HEK293 (cell line): ENCODE results near the gene CDYL.

Experiments used
- CTCF ChIP-seq: fragments of 450-650 bp; formaldehyde crosslinking; IDR thresholded peaks from 2 replicates; pipeline ENCODE4 v1.5.1; 2016; ENCODE audit warnings: missing biosample characterization, missing genetic modification characterization
- KLF10 ChIP-seq: fragments of 450-650 bp; IDR thresholded peaks from 2 replicates; pipeline ENCODE4 v1.5.1; 2018; ENCODE audit warnings: missing biosample characterization, mild to moderate bottlenecking, missing genetic modification characterization
- YY1 ChIP-seq: fragments of 450-650 bp; formaldehyde crosslinking; IDR thresholded peaks from 2 replicates; pipeline ENCODE4 v1.5.1; 2018; ENCODE audit warnings: missing biosample characterization, missing genetic modification characterization
- ZNF133 ChIP-seq: fragments of 450-650 bp; formaldehyde crosslinking; IDR thresholded peaks from 2 replicates; pipeline ENCODE4 v1.5.1; 2016; ENCODE audit warnings: missing biosample characterization, missing genetic modification characterization
- ZNF324 ChIP-seq: fragments of 450-650 bp; formaldehyde crosslinking; IDR thresholded peaks from 2 replicates; pipeline ENCODE4 v1.5.1; 2016; ENCODE audit warnings: missing biosample characterization, missing genetic modification characterization
- ZNF48 ChIP-seq: fragments of 450-650 bp; formaldehyde crosslinking; IDR thresholded peaks from 2 replicates; pipeline ENCODE4 v1.5.1; 2016; ENCODE audit warnings: missing biosample characterization, missing genetic modification characterization
- ZNF76 ChIP-seq: fragments of 450-650 bp; formaldehyde crosslinking; IDR thresholded peaks from 2 replicates; pipeline ENCODE4; 2016; ENCODE audit warnings: low read depth, missing biosample characterization, missing genetic modification characterization, borderline replicate concordance
- ZSCAN16 ChIP-seq: fragments of 450-650 bp; formaldehyde crosslinking; IDR thresholded peaks from 2 replicates; pipeline ENCODE4 v1.5.1; 2016; ENCODE audit warnings: missing biosample characterization, missing genetic modification characterization
- ZSCAN30 ChIP-seq: fragments of 450-650 bp; IDR thresholded peaks from 2 replicates; pipeline ENCODE4 v1.5.1; 2018; ENCODE audit warnings: missing biosample characterization, mild to moderate bottlenecking, missing genetic modification characterization, moderate library complexity
- TF ChIP-seq, protein P1 (sequence below): fragments of 450-650 bp; formaldehyde crosslinking; IDR thresholded peaks from 2 replicates; pipeline ENCODE4 v1.5.1; 2016; ENCODE audit warnings: missing biosample characterization, missing genetic modification characterization

- TF ChIP-seq ZNF48 (tag by site-specific recombination) (no peak), ZSCAN16 (tag by site-specific recombination) (no peak), ZNF133 (no peak), ZNF76 (tag by site-specific recombination) (no peak), CTCF (peak; percentile 42; the same call in 1 of the 2 replicates), ZNF324 (tag by site-specific recombination) (no peak), ZSCAN30 (tag by site-specific recombination) (no peak), YY1 (tag by site-specific recombination) (no peak), KLF10 (tag by site-specific recombination) (no peak)
- TF ChIP-seq, protein P1, sequence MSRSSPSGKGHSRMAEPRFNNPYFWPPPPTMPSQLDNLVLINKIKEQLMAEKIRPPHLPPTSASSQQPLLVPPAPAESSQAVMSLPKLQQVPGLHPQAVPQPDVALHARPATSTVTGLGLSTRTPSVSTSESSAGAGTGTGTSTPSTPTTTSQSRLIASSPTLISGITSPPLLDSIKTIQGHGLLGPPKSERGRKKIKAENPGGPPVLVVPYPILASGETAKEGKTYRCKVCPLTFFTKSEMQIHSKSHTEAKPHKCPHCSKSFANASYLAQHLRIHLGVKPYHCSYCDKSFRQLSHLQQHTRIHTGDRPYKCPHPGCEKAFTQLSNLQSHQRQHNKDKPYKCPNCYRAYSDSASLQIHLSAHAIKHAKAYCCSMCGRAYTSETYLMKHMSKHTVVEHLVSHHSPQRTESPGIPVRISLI (tag by site-specific recombination): no peak
Measured at GRCh38 chr6:4957521-4958231, 181.5 kb downstream of the CDYL start.
